ENCODE data around the gene IFNA13. TPM values are rescaled to one million over a fixed set of nuclear protein-coding genes. Genes with fewer than 3 reads are reported as not detected.

IFNA13 gene
- total and polyA plus RNA-seq, 2 of the 13 experiments (the other 11 are each of a cell fraction or from before 2014, with no cell fraction given): not detected

DNA sequence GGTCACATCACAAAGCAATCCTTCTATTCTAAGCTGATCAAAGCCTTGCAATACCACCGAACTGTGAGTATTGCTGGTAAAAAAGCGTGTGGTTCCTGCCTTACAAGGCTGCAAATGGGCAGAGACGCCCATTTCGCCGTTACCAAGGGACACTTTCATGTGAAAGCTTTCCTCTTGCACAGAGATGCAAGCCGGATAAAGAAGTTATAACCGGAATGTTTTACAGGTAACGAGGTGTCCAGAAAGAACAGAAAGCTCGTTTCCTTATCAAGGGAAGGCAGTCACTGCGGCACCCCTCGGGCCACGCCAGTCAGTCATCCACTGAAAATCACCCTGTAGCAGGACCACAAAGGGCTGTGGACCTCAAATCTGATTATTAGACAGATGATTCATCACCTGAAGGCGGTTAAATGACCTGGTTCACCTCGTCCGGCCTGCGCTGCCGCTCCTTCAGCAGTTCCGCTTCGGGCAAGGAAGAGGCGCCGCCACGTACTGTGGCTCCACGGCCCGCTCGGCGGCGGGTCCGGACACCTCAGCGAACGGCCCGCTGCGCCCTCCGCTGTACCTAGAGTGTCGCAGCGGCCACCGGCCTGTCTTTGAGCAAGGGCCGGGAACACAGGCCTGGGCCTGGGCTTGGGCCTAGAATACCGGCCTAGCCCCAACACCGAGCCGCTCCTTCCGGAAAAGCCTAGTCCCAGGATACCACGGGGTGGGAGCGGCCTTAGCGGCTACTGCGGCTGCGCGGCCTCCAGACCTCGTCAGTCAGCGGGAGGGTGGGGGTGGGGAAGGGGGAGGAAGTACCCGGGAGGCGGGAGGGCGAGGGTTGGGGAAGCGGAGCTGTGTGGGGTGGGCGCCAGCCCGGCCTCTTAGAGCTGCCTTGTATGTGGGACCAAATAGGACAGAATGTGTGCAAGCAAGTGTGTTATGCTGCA is 32.9 kb downstream of the IFNA13 start, which contains the start of gene KLHL9 (continued):
- TF ChIP-seq, protein P1, sequence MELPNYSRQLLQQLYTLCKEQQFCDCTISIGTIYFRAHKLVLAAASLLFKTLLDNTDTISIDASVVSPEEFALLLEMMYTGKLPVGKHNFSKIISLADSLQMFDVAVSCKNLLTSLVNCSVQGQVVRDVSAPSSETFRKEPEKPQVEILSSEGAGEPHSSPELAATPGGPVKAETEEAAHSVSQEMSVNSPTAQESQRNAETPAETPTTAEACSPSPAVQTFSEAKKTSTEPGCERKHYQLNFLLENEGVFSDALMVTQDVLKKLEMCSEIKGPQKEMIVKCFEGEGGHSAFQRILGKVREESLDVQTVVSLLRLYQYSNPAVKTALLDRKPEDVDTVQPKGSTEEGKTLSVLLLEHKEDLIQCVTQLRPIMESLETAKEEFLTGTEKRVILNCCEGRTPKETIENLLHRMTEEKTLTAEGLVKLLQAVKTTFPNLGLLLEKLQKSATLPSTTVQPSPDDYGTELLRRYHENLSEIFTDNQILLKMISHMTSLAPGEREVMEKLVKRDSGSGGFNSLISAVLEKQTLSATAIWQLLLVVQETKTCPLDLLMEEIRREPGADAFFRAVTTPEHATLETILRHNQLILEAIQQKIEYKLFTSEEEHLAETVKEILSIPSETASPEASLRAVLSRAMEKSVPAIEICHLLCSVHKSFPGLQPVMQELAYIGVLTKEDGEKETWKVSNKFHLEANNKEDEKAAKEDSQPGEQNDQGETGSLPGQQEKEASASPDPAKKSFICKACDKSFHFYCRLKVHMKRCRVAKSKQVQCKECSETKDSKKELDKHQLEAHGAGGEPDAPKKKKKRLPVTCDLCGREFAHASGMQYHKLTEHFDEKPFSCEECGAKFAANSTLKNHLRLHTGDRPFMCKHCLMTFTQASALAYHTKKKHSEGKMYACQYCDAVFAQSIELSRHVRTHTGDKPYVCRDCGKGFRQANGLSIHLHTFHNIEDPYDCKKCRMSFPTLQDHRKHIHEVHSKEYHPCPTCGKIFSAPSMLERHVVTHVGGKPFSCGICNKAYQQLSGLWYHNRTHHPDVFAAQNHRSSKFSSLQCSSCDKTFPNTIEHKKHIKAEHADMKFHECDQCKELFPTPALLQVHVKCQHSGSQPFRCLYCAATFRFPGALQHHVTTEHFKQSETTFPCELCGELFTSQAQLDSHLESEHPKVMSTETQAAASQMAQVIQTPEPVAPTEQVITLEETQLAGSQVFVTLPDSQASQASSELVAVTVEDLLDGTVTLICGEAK (IDR thresholded peaks at IDR 0.05): no peak
- TF ChIP-seq, protein P1 (CRISPR knock-in tag; IDR thresholded peaks at IDR 0.05): 0 out of 2 replicates have a peak, but pooled peaks have one; percentile 47
- no peak for TF ChIP-seq TEAD2 (CRISPR knock-in tag; IDR thresholded peaks at IDR 0.05)
- TF ChIP-seq FOXO4 (CRISPR knock-in tag; conservative IDR thresholded peaks at IDR 0.05): no peak
- TF ChIP-seq RFX1 (IDR thresholded peaks at IDR 0.05): no peak
- peak; percentile 70 for TF ChIP-seq ZNF501 (CRISPR knock-in tag; IDR thresholded peaks at IDR 0.05)
- no peak for TF ChIP-seq ZFYVE20 (CRISPR knock-in tag; IDR thresholded peaks at IDR 0.05; ENCODE audit: borderline replicate concordance, low read depth)
- TF ChIP-seq EZH2 (conservative IDR thresholded peaks at IDR 0.05; ENCODE audit: low read depth, low read length): no peak
- TF ChIP-seq NCOA2 (CRISPR knock-in tag; IDR thresholded peaks at IDR 0.05): peak; percentile 43; the same call in 1 of the 2 replicates
- TF ChIP-seq RAD51 (IDR thresholded peaks at IDR 0.05; ENCODE audit: borderline replicate concordance): no peak
- TF ChIP-seq KDM5B (CRISPR knock-in tag; IDR thresholded peaks at IDR 0.05; ENCODE audit: borderline replicate concordance): peak; percentile 89; the same call in 1 of the 2 replicates
- TF ChIP-seq PAX8 (CRISPR knock-in tag; IDR thresholded peaks at IDR 0.05; ENCODE audit: borderline replicate concordance): no peak; the same call in 1 of the 2 replicates
- no peak for TF ChIP-seq ZNF101 (CRISPR knock-in tag; IDR thresholded peaks at IDR 0.05; ENCODE audit: borderline replicate concordance, low read depth)
- TF ChIP-seq AGO1 (IDR thresholded peaks at IDR 0.05; ENCODE audit: low read depth, low read length, poor library complexity, severe bottlenecking): no peak
- TF ChIP-seq ATAD3A (CRISPR knock-in tag; IDR thresholded peaks at IDR 0.05): no peak
- TF ChIP-seq PCBP1 (IDR thresholded peaks at IDR 0.05; ENCODE audit: borderline replicate concordance, low read depth, low read length): peak; percentile 71; the same call in 1 of the 2 replicates
- TF ChIP-seq FOXA1 (IDR thresholded peaks at IDR 0.05): no peak
- TF ChIP-seq FOXA1 (CRISPR knock-in tag; IDR thresholded peaks at IDR 0.05): no peak
- TF ChIP-seq ZNF784 (CRISPR knock-in tag; IDR thresholded peaks at IDR 0.05; ENCODE audit: borderline replicate concordance): peak; percentile 72; the same call in 1 of the 2 replicates
